ENCODE measurements around the gene HSD3B7.

Gene HSD3B7

DNA sequence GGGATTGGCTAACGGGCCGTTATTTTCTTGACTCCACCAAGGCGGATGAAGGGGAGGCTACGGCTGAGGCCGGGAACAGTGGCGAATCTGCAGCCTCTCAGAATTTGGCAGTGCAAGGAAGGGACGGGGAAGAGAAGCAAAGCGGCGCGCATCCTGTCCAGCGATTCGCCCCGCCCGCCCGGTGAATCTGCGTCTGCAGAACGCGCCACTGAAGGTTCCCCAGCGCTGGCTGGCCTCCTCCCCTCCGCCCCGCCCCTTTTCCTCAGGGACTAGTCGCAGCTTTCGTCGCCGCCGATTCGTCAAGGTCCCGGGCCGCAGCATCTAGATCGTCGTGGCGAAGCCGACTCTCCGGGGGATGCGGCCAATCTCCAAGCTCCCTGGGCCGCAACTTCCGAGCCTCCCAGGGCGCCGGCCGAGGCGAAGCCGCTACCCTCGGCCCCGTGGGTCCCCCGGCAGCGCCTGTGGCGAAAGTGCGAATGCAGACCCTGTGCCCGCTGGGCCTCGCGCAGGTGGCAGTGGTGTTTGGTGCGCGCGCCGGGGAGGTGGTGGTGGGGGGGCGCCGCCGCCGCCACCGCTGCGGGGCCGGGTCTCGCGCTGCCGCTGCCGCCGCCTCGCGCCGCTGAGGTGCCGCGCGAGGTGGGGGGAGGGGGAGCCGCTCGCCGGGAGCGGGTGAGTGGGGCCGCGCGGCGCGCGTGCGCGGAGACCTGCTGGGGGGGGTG is 27.4 kb upstream of the HSD3B7 start, which contains the start of gene SETD1A:
Gene SETD1A, plus strand, starts transcription at position 299 of the 719 bp plus-strand sequence. CDS start 978 bp downstream, outside the sequence.
- DNase-seq: peak; percentile 82

DNA sequence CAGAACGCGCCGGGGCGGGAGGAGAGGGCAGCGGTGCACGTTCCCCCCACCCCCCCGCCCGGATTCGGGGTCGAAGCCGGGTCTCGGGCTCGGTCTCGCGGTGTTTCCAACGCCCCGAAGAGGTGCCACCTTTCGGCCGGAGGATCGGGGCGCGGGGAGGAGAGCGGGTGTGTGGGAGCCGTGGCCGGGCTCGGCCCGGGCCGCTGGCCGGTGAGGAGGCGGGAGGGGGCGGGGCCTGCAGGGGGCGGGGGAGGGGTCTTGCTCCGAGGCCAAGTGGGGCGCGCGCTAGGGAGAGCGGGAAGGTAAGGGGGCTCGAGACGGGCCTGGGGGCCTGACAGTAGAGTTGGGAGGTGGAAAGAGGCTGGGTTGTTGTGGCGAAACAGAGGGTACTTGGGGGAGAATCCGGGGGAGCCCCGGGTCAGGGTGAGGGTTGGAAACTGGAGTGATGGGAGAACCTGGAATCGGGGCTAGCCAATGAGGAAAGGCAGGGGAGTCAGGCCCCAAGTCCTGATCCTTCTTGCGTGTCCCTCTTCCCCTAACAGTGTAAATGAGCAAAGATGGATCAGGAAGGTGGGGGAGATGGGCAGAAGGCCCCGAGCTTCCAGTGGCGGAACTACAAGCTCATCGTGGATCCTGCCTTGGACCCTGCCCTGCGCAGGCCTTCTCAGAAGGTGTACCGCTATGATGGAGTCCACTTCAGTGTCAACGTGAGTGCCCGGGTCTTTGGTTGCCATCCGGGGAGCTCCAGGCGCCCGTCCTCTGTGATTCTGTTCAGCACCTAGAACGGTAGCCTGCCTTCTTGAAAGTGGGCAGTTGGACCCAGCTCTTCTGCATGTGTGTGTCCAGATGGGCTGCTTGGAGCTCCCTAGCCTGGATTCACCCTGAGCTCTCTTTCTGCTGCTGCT is 26.6 kb upstream of the HSD3B7 start:
- no peak for DNase-seq

DNA sequence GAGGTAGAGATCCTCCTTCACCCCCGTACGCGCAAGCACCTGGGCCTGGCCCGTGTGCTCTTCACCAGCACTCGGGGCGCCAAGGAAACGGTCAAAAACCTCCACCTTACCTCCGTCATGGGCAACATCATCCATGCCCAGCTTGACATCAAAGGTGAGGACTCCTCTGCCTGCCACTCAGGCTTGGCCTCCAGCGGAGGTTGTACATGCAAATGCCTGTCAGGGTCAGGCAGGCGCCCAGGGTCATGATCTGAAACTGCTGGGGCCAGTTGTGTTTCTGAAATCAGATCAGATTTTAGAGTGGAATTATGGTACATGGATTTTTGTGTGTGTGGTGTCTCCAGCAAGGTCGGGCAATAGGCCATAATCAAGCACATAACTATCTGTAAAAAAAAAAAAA is 23.6 kb upstream of the HSD3B7 start:
- DNase-seq: no peak

- DNase-seq: no peak
These were observed 21.0 kb upstream of the HSD3B7 start for GRCh38 chr16:30963925-30964511.

DNA sequence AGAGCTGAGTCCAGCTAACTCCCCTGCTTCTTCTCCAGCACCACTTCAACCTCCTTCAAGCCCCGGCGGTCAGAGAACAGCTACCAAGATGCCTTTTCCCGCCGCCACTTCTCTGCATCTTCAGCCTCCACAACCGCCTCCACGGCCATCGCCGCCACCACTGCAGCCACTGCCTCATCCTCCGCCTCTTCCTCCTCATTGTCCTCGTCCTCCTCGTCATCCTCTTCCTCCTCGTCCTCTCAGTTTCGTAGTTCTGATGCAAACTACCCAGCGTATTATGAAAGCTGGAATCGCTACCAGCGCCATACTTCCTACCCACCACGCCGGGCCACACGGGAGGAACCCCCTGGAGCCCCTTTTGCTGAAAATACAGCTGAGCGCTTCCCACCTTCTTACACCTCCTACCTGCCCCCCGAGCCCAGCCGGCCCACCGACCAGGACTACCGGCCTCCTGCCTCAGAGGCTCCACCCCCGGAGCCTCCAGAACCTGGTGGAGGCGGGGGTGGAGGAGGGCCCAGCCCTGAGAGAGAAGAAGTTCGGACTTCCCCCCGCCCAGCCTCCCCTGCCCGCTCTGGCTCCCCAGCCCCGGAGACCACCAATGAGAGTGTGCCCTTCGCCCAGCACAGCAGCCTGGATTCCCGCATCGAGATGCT is 20.3 kb upstream of the HSD3B7 start:
- no peak for DNase-seq

GRCh38 chr16:30965436-30965835 is 19.6 kb upstream of the HSD3B7 start:
- DNase-seq: no peak

- no peak for DNase-seq
These were observed 18.9 kb upstream of the HSD3B7 start for GRCh38 chr16:30966033-30966619.

- DNase-seq: no peak
These were observed 17.2 kb upstream of the HSD3B7 start for GRCh38 chr16:30967795-30968194.

DNA sequence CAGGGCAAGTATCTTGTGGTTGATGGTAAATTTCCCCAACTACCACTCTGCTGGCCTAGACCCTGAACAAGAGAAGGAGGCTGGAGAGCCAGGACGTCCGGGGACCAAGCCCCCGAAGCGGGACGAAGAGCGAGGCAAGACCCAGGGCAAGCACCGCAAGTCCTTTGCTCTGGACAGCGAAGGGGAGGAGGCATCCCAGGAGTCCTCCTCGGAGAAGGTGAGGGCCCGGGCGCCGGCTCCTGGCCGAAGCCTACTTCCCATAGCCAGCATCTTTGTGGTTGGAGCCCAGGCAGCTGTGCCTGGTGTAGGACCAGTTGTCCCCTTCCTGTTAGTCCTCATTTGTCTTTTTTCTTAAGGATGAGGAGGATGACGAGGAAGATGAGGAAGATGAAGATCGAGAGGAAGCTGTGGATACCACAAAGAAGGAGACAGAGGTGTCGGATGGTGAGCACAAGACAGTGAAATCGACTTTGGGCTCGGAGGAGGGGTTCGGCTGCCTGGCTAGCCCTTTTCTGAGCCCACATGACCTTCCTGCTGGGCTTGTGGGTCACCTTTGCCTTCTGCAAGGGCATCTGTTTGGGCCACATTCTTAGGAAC is 15.7 kb upstream of the HSD3B7 start:
- DNase-seq: no peak

DNA sequence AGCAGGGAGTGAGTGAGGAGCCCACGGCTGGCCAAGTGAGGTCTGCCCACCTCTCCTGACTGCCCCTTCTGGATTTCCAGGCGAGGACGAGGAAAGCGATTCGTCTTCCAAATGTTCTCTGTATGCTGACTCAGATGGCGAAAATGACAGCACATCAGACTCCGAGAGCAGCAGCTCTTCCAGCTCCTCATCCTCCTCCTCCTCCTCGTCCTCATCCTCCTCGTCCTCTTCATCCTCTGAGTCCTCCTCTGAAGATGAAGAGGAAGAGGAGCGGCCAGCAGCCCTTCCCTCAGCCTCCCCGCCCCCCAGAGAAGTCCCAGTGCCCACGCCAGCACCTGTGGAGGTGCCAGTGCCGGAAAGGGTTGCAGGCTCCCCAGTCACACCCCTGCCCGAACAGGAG is 13.7 kb upstream of the HSD3B7 start:
- no peak for DNase-seq

GRCh38 chr16:30972872-30973271 is 12.1 kb upstream of the HSD3B7 start:
- no peak for DNase-seq

GRCh38 chr16:30974348-30974747 is 10.7 kb upstream of the HSD3B7 start:
- DNase-seq: no peak

- no peak for DNase-seq
These were observed 8.5 kb upstream of the HSD3B7 start for GRCh38 chr16:30976486-30976885.

- DNase-seq: no peak
These were observed 7.5 kb upstream of the HSD3B7 start for GRCh38 chr16:30977502-30977901.

DNA sequence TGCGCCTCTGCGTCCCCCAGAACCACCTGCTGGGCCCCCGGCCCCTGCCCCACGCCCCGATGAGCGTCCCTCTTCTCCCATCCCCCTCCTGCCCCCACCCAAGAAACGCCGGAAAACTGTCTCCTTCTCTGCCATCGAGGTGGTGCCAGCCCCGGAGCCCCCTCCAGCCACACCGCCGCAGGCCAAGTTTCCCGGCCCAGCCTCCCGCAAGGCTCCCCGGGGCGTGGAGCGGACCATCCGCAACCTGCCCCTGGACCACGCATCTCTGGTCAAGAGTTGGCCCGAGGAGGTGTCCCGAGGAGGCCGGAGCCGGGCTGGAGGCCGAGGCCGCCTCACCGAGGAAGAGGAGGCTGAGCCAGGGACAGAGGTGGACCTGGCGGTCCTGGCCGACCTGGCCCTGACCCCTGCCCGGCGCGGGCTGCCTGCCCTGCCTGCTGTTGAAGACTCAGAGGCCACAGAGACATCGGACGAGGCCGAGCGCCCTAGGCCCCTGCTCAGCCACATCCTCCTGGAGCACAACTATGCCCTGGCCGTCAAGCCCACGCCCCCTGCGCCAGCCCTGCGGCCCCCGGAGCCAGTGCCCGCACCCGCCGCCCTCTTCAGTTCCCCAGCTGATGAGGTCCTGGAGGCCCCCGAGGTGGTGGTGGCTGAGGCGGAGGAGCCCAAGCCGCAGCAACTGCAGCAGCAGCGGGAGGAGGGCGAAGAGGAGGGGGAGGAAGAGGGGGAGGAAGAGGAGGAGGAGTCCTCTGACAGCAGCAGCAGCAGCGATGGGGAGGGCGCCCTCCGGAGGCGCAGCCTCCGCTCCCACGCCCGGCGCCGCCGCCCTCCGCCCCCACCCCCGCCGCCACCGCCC is 5.6 kb upstream of the HSD3B7 start:
- no peak for DNase-seq

- DNase-seq: no peak
These were observed 5.0 kb upstream of the HSD3B7 start for GRCh38 chr16:30980023-30980371.

GRCh38 chr16:30980434-30980833 is 4.6 kb upstream of the HSD3B7 start:
- no peak for DNase-seq

- no peak for DNase-seq
These were observed 4.0 kb upstream of the HSD3B7 start for GRCh38 chr16:30980959-30981358.

DNA sequence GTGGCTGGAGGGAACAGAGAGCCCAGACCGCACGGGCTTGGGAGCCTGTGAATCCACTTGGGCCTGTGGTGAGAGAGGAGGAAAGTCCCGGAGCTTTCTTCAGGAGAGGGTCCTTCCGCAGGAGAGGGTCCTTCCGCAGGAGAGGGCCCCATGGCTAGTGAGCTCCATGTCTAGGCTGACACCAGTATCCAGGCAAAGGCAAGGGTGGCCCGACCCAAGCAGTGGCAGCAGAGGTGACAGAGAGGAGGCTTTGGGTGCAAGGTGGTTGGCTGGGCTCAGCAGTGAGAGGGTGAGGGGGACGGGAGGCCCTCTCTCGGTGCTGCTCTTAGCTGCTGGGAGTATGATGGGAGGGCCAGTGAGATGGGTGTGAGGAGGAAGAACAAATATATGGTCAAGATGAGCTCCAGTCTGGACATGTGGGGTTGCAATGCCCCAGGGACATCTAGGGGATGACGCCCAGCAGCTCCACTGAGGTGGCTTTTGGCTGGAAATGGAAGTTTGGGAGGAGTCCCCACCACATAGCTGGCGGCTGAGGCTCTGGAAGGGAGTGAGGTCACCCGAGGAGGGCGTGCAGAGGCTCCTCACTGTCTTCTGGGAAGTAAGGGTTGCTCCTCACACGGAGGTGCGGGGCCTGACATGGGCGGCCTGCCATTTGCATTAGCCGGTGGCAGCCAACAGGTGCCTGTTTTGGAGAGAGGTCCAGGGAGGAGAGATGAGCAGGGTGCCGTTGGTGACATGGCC is 2.3 kb upstream of the HSD3B7 start:
- no peak for DNase-seq

DNA sequence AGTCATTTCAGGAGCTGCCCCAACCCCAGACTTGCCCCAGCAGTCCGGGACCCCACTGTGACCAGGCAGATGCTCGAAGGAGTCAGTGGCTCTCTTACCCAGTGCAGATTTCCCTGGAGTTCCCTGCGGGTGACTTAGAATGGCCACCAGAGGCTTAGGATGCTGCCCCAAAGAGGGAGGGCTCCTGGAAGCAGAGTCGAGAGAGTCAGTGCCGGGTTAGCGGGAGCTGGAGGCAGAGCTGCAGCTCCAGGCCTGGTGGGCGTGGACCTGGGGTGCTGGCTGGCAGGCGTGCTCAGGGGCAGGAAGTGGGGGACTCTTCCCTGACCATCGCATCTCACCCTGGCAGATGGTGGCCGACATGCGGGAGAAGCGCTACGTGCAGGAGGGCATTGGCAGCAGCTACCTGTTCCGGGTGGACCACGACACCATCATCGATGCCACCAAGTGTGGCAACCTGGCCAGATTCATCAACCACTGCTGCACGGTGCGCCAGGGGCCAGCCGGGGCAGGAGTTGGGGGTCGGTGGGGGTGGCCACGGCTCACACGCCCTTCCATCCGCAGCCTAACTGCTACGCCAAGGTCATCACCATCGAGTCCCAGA is 1.6 kb upstream of the HSD3B7 start:
- no peak for DNase-seq
